ENCODE results near the gene COL4A5.

GRCh38 chrX:108516184-108516583, 76.5 kb downstream of the COL4A5 start:
- no peak for TF ChIP-seq SPI1 (IDR thresholded peaks at IDR 0.05; ENCODE audit: borderline replicate concordance, low read depth)
- TF ChIP-seq, protein P1, sequence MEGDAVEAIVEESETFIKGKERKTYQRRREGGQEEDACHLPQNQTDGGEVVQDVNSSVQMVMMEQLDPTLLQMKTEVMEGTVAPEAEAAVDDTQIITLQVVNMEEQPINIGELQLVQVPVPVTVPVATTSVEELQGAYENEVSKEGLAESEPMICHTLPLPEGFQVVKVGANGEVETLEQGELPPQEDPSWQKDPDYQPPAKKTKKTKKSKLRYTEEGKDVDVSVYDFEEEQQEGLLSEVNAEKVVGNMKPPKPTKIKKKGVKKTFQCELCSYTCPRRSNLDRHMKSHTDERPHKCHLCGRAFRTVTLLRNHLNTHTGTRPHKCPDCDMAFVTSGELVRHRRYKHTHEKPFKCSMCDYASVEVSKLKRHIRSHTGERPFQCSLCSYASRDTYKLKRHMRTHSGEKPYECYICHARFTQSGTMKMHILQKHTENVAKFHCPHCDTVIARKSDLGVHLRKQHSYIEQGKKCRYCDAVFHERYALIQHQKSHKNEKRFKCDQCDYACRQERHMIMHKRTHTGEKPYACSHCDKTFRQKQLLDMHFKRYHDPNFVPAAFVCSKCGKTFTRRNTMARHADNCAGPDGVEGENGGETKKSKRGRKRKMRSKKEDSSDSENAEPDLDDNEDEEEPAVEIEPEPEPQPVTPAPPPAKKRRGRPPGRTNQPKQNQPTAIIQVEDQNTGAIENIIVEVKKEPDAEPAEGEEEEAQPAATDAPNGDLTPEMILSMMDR (IDR thresholded peaks at IDR 0.05; ENCODE audit: insufficient read depth, low read length): no peak
- TF ChIP-seq REST (IDR thresholded peaks at IDR 0.05; ENCODE audit: insufficient replicate concordance, low read depth): no peak
- no peak for TF ChIP-seq POLR2AphosphoS5 (IDR thresholded peaks at IDR 0.05; ENCODE audit: low read depth)
